Mesenchymal stem cell (in vitro differentiated cells and primary cell): Measurements from ENCODE around the gene CMTM5.

Experiments
- DNase-seq: peaks from one replicate; pipeline ENCODE4 v3.0.0-alpha.2; 2013
- H2AFZ ChIP-seq: one replicate; pipeline ENCODE4 v1.6.1; 2013; ENCODE audit warnings: low read depth, mild to moderate bottlenecking, control low read depth, inconsistent platforms, low read length, moderate library complexity
- H2AK5ac ChIP-seq: 2 replicates; pipeline ENCODE4 v1.6.1; 2013; ENCODE audit warnings: low read length, moderate library complexity, mild to moderate bottlenecking, inconsistent platforms; ENCODE audit not compliant: severe bottlenecking
- H2BK120ac ChIP-seq: one replicate; pipeline ENCODE4 v1.6.1; 2013; ENCODE audit warnings: low read depth, mild to moderate bottlenecking, inconsistent platforms, low read length, moderate library complexity
- H2BK12ac ChIP-seq, 2 experiments: one replicate each; pipeline ENCODE4 v1.6.1; 2013; ENCODE audit warnings: inconsistent platforms in 2 of 2, low read length in 2 of 2, mild to moderate bottlenecking in 2 of 2, moderate library complexity in 2 of 2, control low read depth in 1 of 2
- H2BK15ac ChIP-seq: one replicate; pipeline ENCODE4 v1.6.1; 2013; ENCODE audit warnings: mild to moderate bottlenecking, low read depth, inconsistent platforms; ENCODE audit not compliant: poor library complexity, severe bottlenecking
- H2BK5ac ChIP-seq: 2 replicates; pipeline ENCODE4 v1.6.1; 2013; ENCODE audit warnings: low read depth, mild to moderate bottlenecking, low read length, control low read depth, inconsistent platforms; ENCODE audit not compliant: poor library complexity, severe bottlenecking
- H3K14ac ChIP-seq, 2 experiments: one replicate each; pipeline ENCODE4 v1.6.1; 2013; ENCODE audit warnings: inconsistent platforms in 2 of 2, low read length in 2 of 2, control low read depth in 1 of 2, mild to moderate bottlenecking in 1 of 2, moderate library complexity in 1 of 2
- H3K18ac ChIP-seq, 2 experiments: one replicate each; pipeline ENCODE4 v1.6.1; 2013; ENCODE audit warnings: inconsistent platforms in 2 of 2, low read length in 2 of 2, control low read depth in 1 of 2, low read depth in 1 of 2, mild to moderate bottlenecking in 1 of 2
- H3K23ac ChIP-seq, 2 experiments: one replicate each; pipeline ENCODE4 v1.6.1; 2013; ENCODE audit warnings: inconsistent platforms in 2 of 2, low read length in 2 of 2, mild to moderate bottlenecking in 2 of 2, moderate library complexity in 2 of 2, control low read depth in 1 of 2
- H3K27ac ChIP-seq: 2 replicates; pipeline ENCODE4 v1.5.1; 2013; ENCODE audit warnings: mild to moderate bottlenecking, moderate library complexity, low read length, control low read depth, inconsistent platforms; ENCODE audit not compliant: poor library complexity, severe bottlenecking
- H3K27me3 ChIP-seq, 2 experiments: 2 replicates each; pipeline versions ENCODE4 v1.6.1 to v1.7.0; 2013; ENCODE audit warnings: low read length in 2 of 2, mild to moderate bottlenecking in 2 of 2, moderate library complexity in 2 of 2, control low read depth in 1 of 2, inconsistent platforms in 1 of 2; ENCODE audit not compliant: control insufficient read depth in 1 of 2, insufficient read depth in 1 of 2
- H3K36me3 ChIP-seq, 2 experiments: 2 replicates each; pipeline versions ENCODE4 v1.6.1 to v1.7.0; 2013; ENCODE audit warnings: low read length in 2 of 2, control low read depth in 1 of 2, inconsistent platforms in 1 of 2, low read depth in 1 of 2, mild to moderate bottlenecking in 1 of 2; ENCODE audit not compliant: insufficient read depth in 2 of 2, control insufficient read depth in 1 of 2
- H3K4ac ChIP-seq, 2 experiments: one replicate each; pipeline ENCODE4 v1.6.1; 2013; ENCODE audit warnings: inconsistent platforms in 2 of 2, low read length in 2 of 2, mild to moderate bottlenecking in 2 of 2, moderate library complexity in 2 of 2, control low read depth in 1 of 2, low read depth in 1 of 2
- H3K4me1 ChIP-seq: 2 replicates; pipeline ENCODE4 v1.6.1; 2013; ENCODE audit warnings: low read depth, low read length, control low read depth; ENCODE audit not compliant: control insufficient read depth, insufficient read depth
- H3K4me2 ChIP-seq: 2 replicates; pipeline ENCODE4 v1.6.1; 2013; ENCODE audit warnings: low read length, mild to moderate bottlenecking, inconsistent platforms; ENCODE audit not compliant: poor library complexity, severe bottlenecking
- H3K4me3 ChIP-seq, 2 experiments: 2 replicates each; pipeline versions ENCODE4 v1.5.1 to v1.7.0; 2013; ENCODE audit warnings: low read length in 2 of 2, mild to moderate bottlenecking in 2 of 2, control low read depth in 1 of 2, low read depth in 1 of 2; ENCODE audit not compliant: insufficient read depth in 1 of 2
- H3K79me1 ChIP-seq: replicated peaks from 2 replicates; pipeline ENCODE4 v1.6.1; 2013; ENCODE audit warnings: mild to moderate bottlenecking, control low read depth, low read length, inconsistent platforms; ENCODE audit not compliant: poor library complexity, severe bottlenecking
- H3K9ac ChIP-seq: 2 replicates; pipeline ENCODE4 v1.7.0; 2013; ENCODE audit warnings: mild to moderate bottlenecking, low read length, moderate library complexity
- H3K9me3 ChIP-seq: 2 replicates; pipeline ENCODE4 v1.7.0; 2013; ENCODE audit warnings: mild to moderate bottlenecking, low read length; ENCODE audit not compliant: control insufficient read depth
- H4K8ac ChIP-seq: one replicate; pipeline ENCODE4 v1.6.1; 2013; ENCODE audit warnings: inconsistent platforms, mild to moderate bottlenecking, low read length, moderate library complexity
- H4K91ac ChIP-seq: one replicate; pipeline ENCODE4 v1.6.1; 2013; ENCODE audit warnings: mild to moderate bottlenecking, low read length, inconsistent platforms
- WGBS: methylation state at CpG from one replicate; pipeline ENCODE4 v1.1.7; 2013; ENCODE audit warnings: mixed read lengths; 5-methylcytosine and 5-hydroxymethylcytosine counted together

CMTM5 gene

GRCh38 chr14:23339506-23340268, 37.2 kb upstream of the CMTM5 start:
- Histone ChIP-seq H3K4me2 (no peak overlapping the region), H3K79me1 (no peaks in the 10 kb centered on the region), H3K27me3 (peaks cover 12 to 23% of the 10 kb centered on the region in 2 experiments), H3K9ac (no peak overlapping the region), H2BK120ac (no peak overlapping the region), H2BK5ac (no peak overlapping the region), H3K18ac (no peak overlapping the region), H3K14ac (no peak overlapping the region), H4K91ac (no peak overlapping the region), H3K36me3 (no peaks in the 10 kb centered on the region), H3K23ac (no peak overlapping the region), H3K9me3 (peaks cover 3% of the 10 kb centered on the region), H2AFZ (no peak overlapping the region), H3K4ac (no peak overlapping the region), H2AK5ac (no peak overlapping the region), H2BK12ac (no peak overlapping the region), H3K4me3 (no peak overlapping the region), H3K4me1 (no peaks in the 10 kb centered on the region), H3K27ac (no peak overlapping the region), H2BK15ac (no peak overlapping the region), H4K8ac (no peak overlapping the region)
- DNase-seq, result no peak
- 83% methylated on average over 1 of the region's 1 CpG for WGBS

- no peak overlapping the region for H2BK15ac ChIP-seq
- H3K4me1 ChIP-seq, result no peaks in the 10 kb centered on the region
- no peak overlapping the region for H3K4me3 ChIP-seq
- no peaks in the 10 kb centered on the region for H3K79me1 ChIP-seq
- peaks cover 3% of the 10 kb centered on the region for H3K9me3 ChIP-seq
- H2AFZ ChIP-seq, result no peak overlapping the region
- H2BK5ac ChIP-seq, result no peak overlapping the region
- H3K4ac ChIP-seq, result no peak overlapping the region
- H3K23ac ChIP-seq, result no peak overlapping the region
- H2BK12ac ChIP-seq, result no peak overlapping the region
- H3K4me2 ChIP-seq, result no peak overlapping the region
- H3K9ac ChIP-seq, result no peak overlapping the region
- H4K8ac ChIP-seq, result no peak overlapping the region
- H3K18ac ChIP-seq, result no peak overlapping the region
- H3K27me3 ChIP-seq, result peaks cover 3 to 4% of the 10 kb centered on the region in 2 experiments
- H3K14ac ChIP-seq, result no peak overlapping the region
- no peak overlapping the region for H3K27ac ChIP-seq
- no peak overlapping the region for H4K91ac ChIP-seq
- no peak for DNase-seq
- H2BK120ac ChIP-seq, result no peak overlapping the region
- H2AK5ac ChIP-seq, result no peak overlapping the region
- 73% methylated on average over 3 of the region's 3 CpGs for WGBS
- H3K36me3 ChIP-seq, result peaks cover 0 to 32% of the 10 kb centered on the region in 2 experiments
These were observed 32.4 kb upstream of the CMTM5 start for GRCh38 chr14:23344481-23344880.

DNA sequence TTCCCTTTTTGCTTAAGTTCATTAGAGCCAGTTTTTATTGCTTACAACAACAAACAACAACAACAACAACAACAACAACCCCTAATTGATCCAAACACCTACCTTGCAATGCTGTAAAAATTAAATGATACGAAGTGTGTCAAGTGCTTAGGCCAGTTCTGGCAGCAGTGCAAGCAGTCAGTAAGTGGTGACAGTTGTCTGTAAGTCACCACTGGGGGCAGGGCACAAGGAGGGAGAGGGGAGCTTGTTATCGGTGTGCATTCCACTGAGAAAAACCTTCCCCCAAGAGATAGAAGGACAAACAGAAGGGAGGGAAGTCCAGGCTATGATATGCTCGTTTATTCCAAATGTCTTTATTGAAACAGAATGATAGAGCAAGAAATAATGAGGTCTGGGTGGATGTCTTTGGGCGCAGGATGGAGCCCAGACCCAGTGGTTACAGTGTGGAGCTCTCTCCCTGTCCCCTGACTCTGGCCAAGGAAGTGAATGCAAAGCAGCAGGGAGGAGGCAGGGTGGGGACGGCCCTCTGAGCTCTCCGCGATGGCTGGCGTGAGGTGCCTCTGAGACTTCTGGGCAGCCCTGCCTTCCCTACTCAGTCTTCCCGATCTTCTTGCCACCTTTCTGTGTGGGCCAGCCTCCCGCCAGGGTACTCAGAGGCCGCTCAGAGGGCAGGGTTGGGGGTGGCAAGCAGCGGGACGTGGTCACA, 30.7 kb upstream of the CMTM5 start:
- Histone ChIP-seq H2AFZ (no peak overlapping the region), H3K4me2 (no peak overlapping the region), H3K18ac (no peak overlapping the region), H3K4me3 (no peak overlapping the region), H4K91ac (no peak overlapping the region), H2AK5ac (no peak overlapping the region), H3K79me1 (no peaks in the 10 kb centered on the region), H2BK15ac (no peak overlapping the region), H3K4me1 (no peaks in the 10 kb centered on the region), H3K23ac (no peak overlapping the region), H2BK120ac (no peak overlapping the region), H4K8ac (no peak overlapping the region), H3K9ac (no peak overlapping the region), H3K27ac (no peak overlapping the region), H2BK5ac (no peak overlapping the region), H3K4ac (no peak overlapping the region), H3K36me3 (peaks cover 0 to 32% of the 10 kb centered on the region in 2 experiments), H2BK12ac (no peak overlapping the region), H3K9me3 (no peaks in the 10 kb centered on the region), H3K14ac (no peak overlapping the region), H3K27me3 (peaks cover 3 to 4% of the 10 kb centered on the region in 2 experiments)
- WGBS, result 75% methylated on average over 13 of the region's 13 CpGs
- no peak for DNase-seq

- Histone ChIP-seq H2AFZ (no peak overlapping the region), H3K4me1 (peaks cover 4% of the 10 kb centered on the region), H3K79me1 (peaks cover 1% of the 10 kb centered on the region), H3K4ac (no peak overlapping the region), H3K36me3 (peaks cover 0 to 32% of the 10 kb centered on the region in 2 experiments), H2BK5ac (no peak overlapping the region), H4K91ac (no peak overlapping the region), H3K18ac (no peak overlapping the region), H3K27ac (no peak overlapping the region), H2BK15ac (no peak overlapping the region), H3K23ac (no peak overlapping the region), H3K9me3 (no peaks in the 10 kb centered on the region), H3K9ac (no peak overlapping the region), H2AK5ac (no peak overlapping the region), H4K8ac (no peak overlapping the region), H3K4me2 (no peak overlapping the region), H2BK12ac (no peak overlapping the region), H3K14ac (no peak overlapping the region), H2BK120ac (no peak overlapping the region), H3K4me3 (no peak overlapping the region), H3K27me3 (peaks cover 3 to 9% of the 10 kb centered on the region in 2 experiments)
- no peak for DNase-seq
- WGBS, result 77% methylated on average over 27 of the region's 27 CpGs
These were observed 30.0 kb upstream of the CMTM5 start for GRCh38 chr14:23346693-23347405.
